A549 (cell line): Measurements from ENCODE around the gene TTC28. TPM values are rescaled to one million over a fixed set of nuclear protein-coding genes. Genes with fewer than 3 reads are reported as not detected.

Source experiments
- ATAC-seq, 2 experiments: fragments of 200-7000 bp in 1 of 2; fragments of >200 bp in 1 of 2; cut with Nextera tagmentation in 1 of 2; cut with Tn5 transposase in 1 of 2; 3 replicates each; pipeline versions ENCODE4 v1.8.0 to v1.9.1; 2018 to 2020; ENCODE audit warnings: mild to moderate bottlenecking in 1 of 2, moderate library complexity in 1 of 2
- CTCF ChIA-PET: fragments of 300-600 bp; sonication (Branson Sonifier 250); formaldehyde crosslinking; extraction: SDS; loops from one replicate; lab custom pipeline; 2021; ENCODE audit warnings: antibody characterized with exemption, inconsistent platforms; lab: Yijun Ruan, JAX
- POLR2A ChIA-PET: fragments of 350-600 bp; formaldehyde crosslinking; extraction: SDS; loops from one replicate; lab custom pipeline; 2021; ENCODE audit warnings: antibody characterized with exemption, inconsistent platforms; lab: Yijun Ruan, JAX
- DNase-seq, 2 experiments: peaks; one replicate each; pipeline versions ENCODE4 v3.0.0 to v3.0.0-alpha.2; 2011 to 2016; ENCODE audit warnings: low read depth in 1 of 2, low spot score in 1 of 2
- FAIRE-seq: peaks from 2 replicates; lab custom pipeline; 2011; peaks lifted over from hg19 to GRCh38; lab: Jason Lieb, UNC
- H3K27ac ChIP-seq, 2 experiments: fragments of >200 bp; sonication (Bioruptor Twin); formaldehyde crosslinking; 3 replicates each; pipeline ENCODE4 v1.5.1; 2016 to 2017
- H3K4me1 ChIP-seq: fragments of >200 bp; sonication (Bioruptor Twin); formaldehyde crosslinking; 3 replicates; pipeline ENCODE4 v1.6.1; 2016
- H3K4me2 ChIP-seq: fragments of >200 bp; sonication (Bioruptor Twin); formaldehyde crosslinking; 3 replicates; pipeline ENCODE4 v1.6.1; 2016
- H3K4me3 ChIP-seq: fragments of >200 bp; sonication (Bioruptor Twin); formaldehyde crosslinking; 3 replicates; pipeline ENCODE4 v1.5.1; 2016
- H3K9me3 ChIP-seq: fragments of >200 bp; sonication (Bioruptor Twin); formaldehyde crosslinking; 3 replicates; pipeline ENCODE4 v1.6.1; 2016
- BCL3 ChIP-seq: fragments of >200 bp; sonication (Bioruptor Twin); formaldehyde crosslinking; IDR thresholded peaks from 3 replicates; pipeline ENCODE4 v1.6.1; 2016
- BHLHE40 ChIP-seq: IDR thresholded peaks from 2 replicates; pipeline ENCODE4 v1.6.1; 2012; ENCODE audit warnings: low read depth, low read length, inconsistent platforms
- CEBPB ChIP-seq, 2 experiments: fragments of >200 bp in 1 of 2; sonication (Bioruptor Twin) in 1 of 2; formaldehyde crosslinking in 1 of 2; IDR thresholded peaks; 2 replicates each; pipeline ENCODE4 v1.6.1; 2012 to 2016
- CHD4 ChIP-seq: fragments of 200-600 bp; sonication (generic); IDR thresholded peaks from 2 replicates; pipeline ENCODE4 v1.6.1; 2016; ENCODE audit warnings: antibody characterized with exemption, mild to moderate bottlenecking, borderline replicate concordance
- FOSB ChIP-seq: fragments of 250-450 bp; sonication (Bioruptor Pico); IDR thresholded peaks from 2 replicates; pipeline ENCODE4 v1.5.0; 2020; ENCODE audit warnings: mild to moderate bottlenecking, moderate library complexity
- FOSL2 ChIP-seq, 2 experiments: fragments of 450-650 bp in 1 of 2; fragments of >200 bp in 1 of 2; sonication (Bioruptor Twin) in 1 of 2; formaldehyde crosslinking; IDR thresholded peaks; 2 replicates each; pipeline versions ENCODE4 v1.5.0 to v1.6.1; 2016 to 2020; ENCODE audit warnings: mild to moderate bottlenecking in 1 of 2, moderate library complexity in 1 of 2
- GATA3 ChIP-seq: IDR thresholded peaks from 2 replicates; pipeline ENCODE4 v1.6.1; 2012; ENCODE audit warnings: borderline replicate concordance
- HDAC2 ChIP-seq: fragments of 200-600 bp; sonication (generic); IDR thresholded peaks from 2 replicates; pipeline ENCODE4 v1.6.1; 2016
- HEYL ChIP-seq: fragments of 250-450 bp; sonication (Bioruptor Pico); IDR thresholded peaks from 2 replicates; pipeline ENCODE4 v1.8.0; 2021; ENCODE audit warnings: mild to moderate bottlenecking, moderate library complexity
- HOXB13 ChIP-seq: fragments of 250-450 bp; sonication (Bioruptor Pico); IDR thresholded peaks from 2 replicates; pipeline ENCODE4 v1.5.0; 2020; ENCODE audit warnings: low read depth, mild to moderate bottlenecking, moderate library complexity
- JUN ChIP-seq, 2 experiments: fragments of >200 bp; sonication (Bioruptor Twin); formaldehyde crosslinking; IDR thresholded peaks; 2 replicates in 1 of 2; 3 replicates in 1 of 2; pipeline ENCODE4 v1.6.1; 2016 to 2017
- JUNB ChIP-seq: fragments of >200 bp; sonication (Bioruptor Twin); formaldehyde crosslinking; IDR thresholded peaks from 2 replicates; pipeline ENCODE4 v1.6.1; 2016
- KDM1A ChIP-seq: fragments of 200-600 bp; sonication (generic); IDR thresholded peaks from 2 replicates; pipeline ENCODE4 v1.6.1; 2016; ENCODE audit warnings: low read depth, mild to moderate bottlenecking
- MAFK ChIP-seq: fragments of 450-650 bp; IDR thresholded peaks from 2 replicates; pipeline ENCODE4 v1.6.1; 2014; ENCODE audit not compliant: partially characterized antibody
- MYC ChIP-seq: IDR thresholded peaks from 2 replicates; pipeline ENCODE4 v1.6.1; 2012; ENCODE audit warnings: mild to moderate bottlenecking, inconsistent platforms, low read length, improper control_type of control experiment, borderline replicate concordance
- NFE2L2 ChIP-seq: fragments of 150-350 bp; conservative IDR thresholded peaks from 2 replicates; pipeline ENCODE4 v1.6.1; 2014; ENCODE audit warnings: low read length
- POLR2A ChIP-seq: IDR thresholded peaks from 2 replicates; pipeline ENCODE4 v1.6.1; 2012; ENCODE audit warnings: mild to moderate bottlenecking, low read length
- RAD21 ChIP-seq, 2 experiments: fragments of >200 bp in 1 of 2; sonication (Bioruptor Twin) in 1 of 2; formaldehyde crosslinking in 1 of 2; IDR thresholded peaks in 1 of 2; conservative IDR thresholded peaks in 1 of 2; 2 replicates in 1 of 2; 3 replicates in 1 of 2; pipeline ENCODE4 v1.6.1; 2012 to 2018; ENCODE audit warnings: inconsistent platforms in 1 of 2
- RCOR1 ChIP-seq: fragments of 150-350 bp; IDR thresholded peaks from 2 replicates; pipeline ENCODE4 v1.6.1; 2014; ENCODE audit warnings: antibody characterized with exemption, low read length, low read depth
- RFX5 ChIP-seq: fragments of 450-650 bp; IDR thresholded peaks from 2 replicates; pipeline ENCODE4 v1.7.1; 2014; ENCODE audit warnings: antibody characterized with exemption, mild to moderate bottlenecking, moderate library complexity
- RNF2 ChIP-seq: fragments of 200-600 bp; sonication (generic); IDR thresholded peaks from 2 replicates; pipeline ENCODE4 v1.6.1; 2016; ENCODE audit warnings: low read depth, mild to moderate bottlenecking, antibody characterized with exemption, moderate library complexity, borderline replicate concordance
- TFCP2L1 ChIP-seq: fragments of 250-450 bp; sonication (Bioruptor Pico); IDR thresholded peaks from 2 replicates; pipeline ENCODE4 v1.5.0; 2021; ENCODE audit warnings: mild to moderate bottlenecking
- USF2 ChIP-seq: fragments of 450-650 bp; IDR thresholded peaks from 2 replicates; pipeline ENCODE4 v1.6.1; 2014; ENCODE audit warnings: antibody characterized with exemption
- WGBS: methylation state at CpG from one replicate; pipeline ENCODE4 v1.1.6; 2017; ENCODE audit errors: missing lambda C conversion rate; 5-methylcytosine and 5-hydroxymethylcytosine counted together
- polyA plus RNA-seq, 4 experiments: library from polyadenylated mRNA; depleted of rRNA in 3 of 4; stranded (reverse); fragments of >200 nt; fragmentation: RNase III in 1 of 4; extraction: RNeasy Plus Mini Kit Qiagen cat#74134 plus additional on column Dnase treatment in 1 of 4; gene quantifications; 2 replicates in 3 of 4; 3 replicates in 1 of 4; pipeline ENCODE4 v1.2.3, GENCODE V29; 2011 to 2017
- TF ChIP-seq, protein P1 (sequence below): IDR thresholded peaks from 2 replicates; pipeline ENCODE4 v1.6.1; 2012; ENCODE audit warnings: low read depth, borderline replicate concordance
- TF ChIP-seq, protein P2 (sequence below): fragments of 250-450 bp; sonication (Bioruptor Pico); IDR thresholded peaks from 2 replicates; pipeline ENCODE4 v1.5.0; 2020; ENCODE audit warnings: low read depth, mild to moderate bottlenecking, moderate library complexity
- TF ChIP-seq, protein P3 (sequence below): fragments of >200 bp; sonication (Bioruptor Twin); formaldehyde crosslinking; IDR thresholded peaks from 2 replicates; pipeline ENCODE4 v1.6.1; 2016
- TF ChIP-seq, protein P4 (sequence below): fragments of 150-350 bp; IDR thresholded peaks from 2 replicates; pipeline ENCODE4 v1.6.1; 2014; ENCODE audit warnings: low read depth, mild to moderate bottlenecking, low read length

The TTC28 gene
- polyA plus RNA-seq, 2 of the 4 experiments (the other 2 are of a cell fraction): 2.6 to 3.8 TPM

GRCh38 chr22:28449041-28449440 lies 230.6 kb downstream of the TTC28 start:
- ATAC-seq (no peak), DNase-seq (no peak), FAIRE-seq (no peak)
- Histone ChIP-seq H3K4me3 (no peak overlapping the region), H3K9me3 (no peaks in the 10 kb centered on the region), H3K4me1 (no peaks in the 10 kb centered on the region), H3K27ac (no peak overlapping the region), H3K4me2 (no peak overlapping the region)
- WGBS: 94% methylated on average over 1 of the region's 1 CpG
- ChIA-PET CTCF (no interaction called here), POLR2A (no interaction called here)
- TF ChIP-seq USF2: no peak
- no peak for TF ChIP-seq JUNB
- TF ChIP-seq MAFK: no peak
- no peak for TF ChIP-seq FOSL2 (IDR thresholded peaks at IDR 0.05)
- no peak for TF ChIP-seq FOSL2 (CRISPR knock-in tag; IDR thresholded peaks at IDR 0.05)
- no peak for TF ChIP-seq RNF2
- TF ChIP-seq TFCP2L1: no peak
- no peak for TF ChIP-seq GATA3
- TF ChIP-seq RAD21 (conservative IDR thresholded peaks at IDR 0.05 in 1 of 2, IDR thresholded peaks at IDR 0.05 in 1 of 2): no peak
- no peak for TF ChIP-seq RFX5
- no peak for TF ChIP-seq CEBPB (IDR thresholded peaks at IDR 0.05)
- no peak for TF ChIP-seq NFE2L2
- no peak for TF ChIP-seq POLR2A
- no peak for TF ChIP-seq CHD4

GRCh38 chr22:28448625-28449024 lies 231.0 kb downstream of the TTC28 start:
- Histone ChIP-seq H3K4me2 (no peak overlapping the region), H3K4me1 (no peaks in the 10 kb centered on the region), H3K4me3 (no peak overlapping the region), H3K9me3 (no peaks in the 10 kb centered on the region), H3K27ac (no peak overlapping the region)
- no peak for TF ChIP-seq POLR2A
- TF ChIP-seq RCOR1: no peak
- no peak for TF ChIP-seq GATA3
- no peak for TF ChIP-seq NFE2L2
- TF ChIP-seq HOXB13: no peak
- no peak for TF ChIP-seq KDM1A
- no peak for TF ChIP-seq JUN (IDR thresholded peaks at IDR 0.05)
- TF ChIP-seq CEBPB (IDR thresholded peaks at IDR 0.05): no peak
- no peak for TF ChIP-seq BCL3
- TF ChIP-seq FOSL2 (IDR thresholded peaks at IDR 0.05): no peak
- TF ChIP-seq FOSL2 (CRISPR knock-in tag; IDR thresholded peaks at IDR 0.05): no peak
- no peak for TF ChIP-seq MYC
- no peak for TF ChIP-seq RAD21 (conservative IDR thresholded peaks at IDR 0.05 in 1 of 2, IDR thresholded peaks at IDR 0.05 in 1 of 2)
- TF ChIP-seq, protein P1, sequence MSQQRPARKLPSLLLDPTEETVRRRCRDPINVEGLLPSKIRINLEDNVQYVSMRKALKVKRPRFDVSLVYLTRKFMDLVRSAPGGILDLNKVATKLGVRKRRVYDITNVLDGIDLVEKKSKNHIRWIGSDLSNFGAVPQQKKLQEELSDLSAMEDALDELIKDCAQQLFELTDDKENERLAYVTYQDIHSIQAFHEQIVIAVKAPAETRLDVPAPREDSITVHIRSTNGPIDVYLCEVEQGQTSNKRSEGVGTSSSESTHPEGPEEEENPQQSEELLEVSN: no peak
- POLR2A ChIA-PET: no interaction called here
- ATAC-seq: no peak
- CTCF ChIA-PET: no interaction called here
- WGBS: 81% methylated on average over 1 of the region's 1 CpG
- no peak for FAIRE-seq
- no peak for DNase-seq

GRCh38 chr22:28444659-28445058 lies 235.0 kb downstream of the TTC28 start:
- Histone ChIP-seq H3K4me2 (no peak overlapping the region), H3K4me1 (no peaks in the 10 kb centered on the region), H3K4me3 (no peak overlapping the region), H3K27ac (no peak overlapping the region), H3K9me3 (no peaks in the 10 kb centered on the region)
- ChIA-PET POLR2A (no interaction called here), CTCF (no interaction called here)
- no peak for FAIRE-seq
- 83% methylated on average over 5 of the region's 5 CpGs for WGBS
- ATAC-seq: no peak
- no peak for DNase-seq
- TF ChIP-seq FOSB (CRISPR knock-in tag): no peak
- TF ChIP-seq BCL3: no peak
- TF ChIP-seq FOSL2 (IDR thresholded peaks at IDR 0.05): no peak
- TF ChIP-seq FOSL2 (CRISPR knock-in tag; IDR thresholded peaks at IDR 0.05): no peak
- TF ChIP-seq, protein P2, sequence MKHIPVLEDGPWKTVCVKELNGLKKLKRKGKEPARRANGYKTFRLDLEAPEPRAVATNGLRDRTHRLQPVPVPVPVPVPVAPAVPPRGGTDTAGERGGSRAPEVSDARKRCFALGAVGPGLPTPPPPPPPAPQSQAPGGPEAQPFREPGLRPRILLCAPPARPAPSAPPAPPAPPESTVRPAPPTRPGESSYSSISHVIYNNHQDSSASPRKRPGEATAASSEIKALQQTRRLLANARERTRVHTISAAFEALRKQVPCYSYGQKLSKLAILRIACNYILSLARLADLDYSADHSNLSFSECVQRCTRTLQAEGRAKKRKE: no peak
- no peak for TF ChIP-seq BHLHE40
- TF ChIP-seq, protein P3, sequence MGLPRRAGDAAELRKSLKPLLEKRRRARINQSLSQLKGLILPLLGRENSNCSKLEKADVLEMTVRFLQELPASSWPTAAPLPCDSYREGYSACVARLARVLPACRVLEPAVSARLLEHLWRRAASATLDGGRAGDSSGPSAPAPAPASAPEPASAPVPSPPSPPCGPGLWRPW: no peak
- TF ChIP-seq HEYL (CRISPR knock-in tag): no peak
- no peak for TF ChIP-seq CEBPB (IDR thresholded peaks at IDR 0.05)
- TF ChIP-seq, protein P4, sequence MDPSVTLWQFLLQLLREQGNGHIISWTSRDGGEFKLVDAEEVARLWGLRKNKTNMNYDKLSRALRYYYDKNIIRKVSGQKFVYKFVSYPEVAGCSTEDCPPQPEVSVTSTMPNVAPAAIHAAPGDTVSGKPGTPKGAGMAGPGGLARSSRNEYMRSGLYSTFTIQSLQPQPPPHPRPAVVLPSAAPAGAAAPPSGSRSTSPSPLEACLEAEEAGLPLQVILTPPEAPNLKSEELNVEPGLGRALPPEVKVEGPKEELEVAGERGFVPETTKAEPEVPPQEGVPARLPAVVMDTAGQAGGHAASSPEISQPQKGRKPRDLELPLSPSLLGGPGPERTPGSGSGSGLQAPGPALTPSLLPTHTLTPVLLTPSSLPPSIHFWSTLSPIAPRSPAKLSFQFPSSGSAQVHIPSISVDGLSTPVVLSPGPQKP: no peak
- TF ChIP-seq HDAC2: no peak
- no peak for TF ChIP-seq RNF2
